Smooth muscle cell of bladder (primary cell): ENCODE results near the gene ZCWPW1. TPM values are rescaled to one million over a fixed set of nuclear protein-coding genes. Genes with fewer than 3 reads are reported as not detected.

Experiments
- total RNA-seq: library from RNA; depleted of rRNA; stranded (reverse); fragments of >200 nt; gene quantifications from 2 replicates; pipeline ENCODE4 v1.2.3, GENCODE V29; 2014

Gene ZCWPW1
- total RNA-seq, result 1.6 and 2.8 TPM in 2 replicates

GRCh38 chr7:100428199-100428966 is at the start of gene ZCWPW1:
ZCWPW1 (minus strand) TSS chr7:100428703; CDS start chr7:100420649, 8,054 bp downstream.

GRCh38 chr7:100464210-100464660 is 35.7 kb upstream of the ZCWPW1 start, which contains the start of gene SPACDR:
SPACDR (minus strand) TSS chr7:100464260; CDS start chr7:100464025, 235 bp downstream.

GRCh38 chr7:100429637-100430492 is 1.4 kb upstream of the ZCWPW1 start, which contains the start of gene MEPCE:
MEPCE (plus strand) TSS chr7:100429831; CDS start chr7:100430019, 188 bp downstream.

GRCh38 chr7:100373261-100373831 is 55.2 kb downstream of the ZCWPW1 start, which contains the start of gene PILRA:
PILRA (plus strand) TSS chr7:100373487; CDS start chr7:100373657, 170 bp downstream.

GRCh38 chr7:100358027-100358856 is 70.3 kb downstream of the ZCWPW1 start, which contains the start of gene PILRB:
PILRB (plus strand) TSS chr7:100358117; CDS start chr7:100358303, 186 bp downstream.

Other genes with a start within 250 kb of the ZCWPW1 start
- not detected in 2 replicates for gene PVRIG, start 208.8 kb downstream of the ZCWPW1 start, total RNA-seq
- gene SPDYE3, start 121.0 kb downstream of the ZCWPW1 start, total RNA-seq, result not detected in 2 replicates
- 3.7 and 6.6 TPM in 2 replicates for gene PILRB, start 70.6 kb downstream of the ZCWPW1 start, total RNA-seq
- 0.18 and 0.28 TPM in 2 replicates for gene PILRA, start 55.2 kb downstream of the ZCWPW1 start, total RNA-seq
- 21.6 and 28.8 TPM in 2 replicates for gene MEPCE, start 1.1 kb upstream of the ZCWPW1 start, total RNA-seq
- gene PPP1R35, start 7.8 kb upstream of the ZCWPW1 start, total RNA-seq, result 9.7 and 13.7 TPM in 2 replicates
- gene SPACDR, start 35.6 kb upstream of the ZCWPW1 start, total RNA-seq, result 0.14 and 0.28 TPM in 2 replicates
- gene TSC22D4, start 50.5 kb upstream of the ZCWPW1 start, total RNA-seq, result 12.1 and 15.0 TPM in 2 replicates
- gene NYAP1, start 55.2 kb upstream of the ZCWPW1 start, total RNA-seq, result 0.14 and 0.74 TPM in 2 replicates
- gene AGFG2, start 110.5 kb upstream of the ZCWPW1 start, total RNA-seq, result 2.4 and 3.0 TPM in 2 replicates
- not detected in 2 replicates for gene SAP25, start 145.2 kb upstream of the ZCWPW1 start, total RNA-seq
- gene LRCH4, start 157.4 kb upstream of the ZCWPW1 start, total RNA-seq, result 5.3 and 7.3 TPM in 2 replicates
- 0.28 and 0.37 TPM in 2 replicates for gene FBXO24, start 157.6 kb upstream of the ZCWPW1 start, total RNA-seq
- 55.9 and 59.2 TPM in 2 replicates for gene PCOLCE, start 173.7 kb upstream of the ZCWPW1 start, total RNA-seq
- 4.1 and 4.4 TPM in 2 replicates for gene MOSPD3, start 183.8 kb upstream of the ZCWPW1 start, total RNA-seq
- 0.14 and 0.37 TPM in 2 replicates for gene TFR2, start 212.8 kb upstream of the ZCWPW1 start, total RNA-seq
- not detected in 2 replicates for gene ACTL6B, start 227.7 kb upstream of the ZCWPW1 start, total RNA-seq
- gene GNB2, start 245.0 kb upstream of the ZCWPW1 start, total RNA-seq, result 59.2 and 67.9 TPM in 2 replicates